Neural progenitor cell (in vitro differentiated cells): ENCODE data around the gene DGKD. TPM values are rescaled to one million over a fixed set of nuclear protein-coding genes. Genes with fewer than 3 reads are reported as not detected.

Experiments used
- DNase-seq: peaks from one replicate; pipeline ENCODE4 v3.0.0-alpha.2; 2016; ENCODE audit warnings: low spot score
- H2AFZ ChIP-seq: fragments of 200-600 bp; sonication (generic); replicated peaks from 2 replicates; pipeline ENCODE4 v1.6.1; 2016; ENCODE audit warnings: antibody characterized with exemption
- H3F3A ChIP-seq: fragments of 200-600 bp; sonication (generic); 2 replicates; pipeline ENCODE4 v1.6.1; 2016; ENCODE audit warnings: antibody characterized with exemption, low read depth
- H3K27ac ChIP-seq: fragments of 200-600 bp; sonication (generic); 2 replicates; pipeline ENCODE4 v1.5.1; 2016; ENCODE audit warnings: mild to moderate bottlenecking
- H3K27me3 ChIP-seq: fragments of 200-600 bp; sonication (generic); 2 replicates; pipeline ENCODE4 v1.6.1; 2016; ENCODE audit warnings: mild to moderate bottlenecking, moderate library complexity
- H3K36me3 ChIP-seq: fragments of 200-600 bp; sonication (generic); 2 replicates; pipeline ENCODE4 v1.5.1; 2016
- H3K4me1 ChIP-seq: fragments of 200-600 bp; sonication (generic); 2 replicates; pipeline ENCODE4 v1.6.1; 2016; ENCODE audit warnings: mixed run types
- H3K4me2 ChIP-seq: fragments of 200-600 bp; sonication (generic); 2 replicates; pipeline ENCODE4 v1.6.1; 2016
- H3K4me3 ChIP-seq: fragments of 200-600 bp; sonication (generic); 2 replicates; pipeline ENCODE4 v1.5.1; 2016
- H3K79me2 ChIP-seq: fragments of 200-600 bp; sonication (generic); 2 replicates; pipeline ENCODE4 v1.6.1; 2016; ENCODE audit warnings: low read depth
- H3K9ac ChIP-seq: fragments of 200-600 bp; sonication (generic); 2 replicates; pipeline ENCODE4 v1.6.1; 2016
- H3K9me3 ChIP-seq: fragments of 200-600 bp; sonication (generic); 2 replicates; pipeline ENCODE4 v1.5.1; 2016; ENCODE audit warnings: low read depth
- H4K20me1 ChIP-seq: fragments of 200-600 bp; sonication (generic); 2 replicates; pipeline ENCODE4 v1.6.1; 2016; ENCODE audit warnings: low read depth
- H3K27ac Mint-ChIP-seq: 3 replicates; pipeline ENCODE4 v1.8.0; 2021; ENCODE audit warnings: mixed read lengths
- H3K27me3 Mint-ChIP-seq: 2 replicates; pipeline ENCODE4 v1.8.0; 2022; ENCODE audit warnings: low read depth, mild to moderate bottlenecking, inconsistent platforms, moderate library complexity, mixed read lengths; ENCODE audit not compliant: insufficient read depth
- H3K36me3 Mint-ChIP-seq: 3 replicates; pipeline ENCODE4 v1.8.0; 2021; ENCODE audit warnings: mixed read lengths
- H3K4me1 Mint-ChIP-seq: 3 replicates; pipeline ENCODE4 v1.8.0; 2021; ENCODE audit warnings: mixed read lengths
- H3K4me3 Mint-ChIP-seq: 3 replicates; pipeline ENCODE4 v1.8.0; 2021; ENCODE audit warnings: mild to moderate bottlenecking, moderate library complexity, mixed read lengths
- H3K9me3 Mint-ChIP-seq: 3 replicates; pipeline ENCODE4 v1.8.0; 2020; ENCODE audit warnings: mixed read lengths
- CTCF ChIP-seq: fragments of 200-600 bp; sonication (generic); IDR thresholded peaks from 2 replicates; pipeline ENCODE4 v1.5.1; 2017; ENCODE audit warnings: antibody characterized with exemption, mild to moderate bottlenecking
- EZH2 ChIP-seq: fragments of 200-600 bp; sonication (generic); IDR thresholded peaks from 2 replicates; pipeline ENCODE4 v1.6.1; 2017; ENCODE audit warnings: antibody characterized with exemption, mild to moderate bottlenecking, moderate library complexity
- EZH2phosphoT487 ChIP-seq: fragments of 200-600 bp; sonication (generic); IDR thresholded peaks from 2 replicates; pipeline ENCODE4 v1.6.1; 2017; ENCODE audit warnings: antibody characterized with exemption
- total RNA-seq: library from RNA; depleted of rRNA; stranded (reverse); fragments of >200 nt; gene quantifications from 2 replicates; pipeline ENCODE4 v1.2.3, GENCODE V29; 2015; ENCODE audit warnings: low replicate concordance

The DGKD gene
- total RNA-seq, 1 donor from 2014 or later = 10.9 TPM

- TF ChIP-seq EZH2phosphoT487 = no peak
- TF ChIP-seq EZH2 = no peak
- TF ChIP-seq CTCF = no peak
- H3K4me3 Mint-ChIP-seq = no peak overlapping the region
Measured at GRCh38 chr2:233358335-233358734, 4.0 kb downstream of the DGKD start.

GRCh38 chr2:233358947-233359346 is 4.7 kb downstream of the DGKD start:
- peaks cover 7% of the 10 kb centered on the region for H3K27me3 Mint-ChIP-seq
- H3K9me3 ChIP-seq = no peaks in the 10 kb centered on the region
- peaks cover 4% of the 10 kb centered on the region for H3K9me3 Mint-ChIP-seq
- no peak overlapping the region for H3K27ac ChIP-seq
- no peaks in the 10 kb centered on the region for H3F3A ChIP-seq
- H3K9ac ChIP-seq = no peak overlapping the region
- H3K4me1 Mint-ChIP-seq = peaks cover 20% of the 10 kb centered on the region
- H3K4me1 ChIP-seq = no peaks in the 10 kb centered on the region
- H3K36me3 ChIP-seq = no peaks in the 10 kb centered on the region
- H3K4me2 ChIP-seq = no peak overlapping the region
- no peak overlapping the region for H3K4me3 Mint-ChIP-seq
- TF ChIP-seq EZH2phosphoT487 (no peak), CTCF (no peak), EZH2 (no peak)
- H3K27me3 ChIP-seq = peaks cover 20% of the 10 kb centered on the region
- H3K36me3 Mint-ChIP-seq = peaks cover 26% of the 10 kb centered on the region
- H2AFZ ChIP-seq = no peak overlapping the region
- H3K27ac Mint-ChIP-seq = no peak overlapping the region
- DNase-seq = no peak
- H4K20me1 ChIP-seq = peaks cover 21% of the 10 kb centered on the region
- peaks cover 18% of the 10 kb centered on the region for H3K79me2 ChIP-seq
- H3K4me3 ChIP-seq = no peak overlapping the region

More at GRCh38 chr2:233358335-233358734, 4.0 kb downstream of the DGKD start:
- Histone ChIP-seq H3K36me3 (no peaks in the 10 kb centered on the region), H2AFZ (no peak overlapping the region), H4K20me1 (peaks cover 21% of the 10 kb centered on the region), H3K4me2 (no peak overlapping the region), H3K9me3 (no peaks in the 10 kb centered on the region), H3K9ac (no peak overlapping the region), H3K27me3 (peaks cover 24% of the 10 kb centered on the region), H3K79me2 (peaks cover 18% of the 10 kb centered on the region), H3K27ac (no peak overlapping the region), H3K4me1 (no peaks in the 10 kb centered on the region), H3F3A (peaks cover 5% of the 10 kb centered on the region), H3K4me3 (no peak overlapping the region)
- peaks cover 27% of the 10 kb centered on the region for H3K4me1 Mint-ChIP-seq
- H3K9me3 Mint-ChIP-seq = peaks cover 2% of the 10 kb centered on the region
- no peak overlapping the region for H3K27ac Mint-ChIP-seq
- H3K36me3 Mint-ChIP-seq = peaks cover 25% of the 10 kb centered on the region
- DNase-seq = no peak
- peaks cover 8% of the 10 kb centered on the region for H3K27me3 Mint-ChIP-seq

- Histone ChIP-seq H3K4me1 (no peaks in the 10 kb centered on the region), H3K79me2 (peaks cover 18% of the 10 kb centered on the region), H2AFZ (no peak overlapping the region), H3F3A (no peaks in the 10 kb centered on the region), H3K27me3 (peaks cover 19% of the 10 kb centered on the region), H3K9me3 (no peaks in the 10 kb centered on the region), H3K9ac (no peak overlapping the region), H4K20me1 (peaks cover 21% of the 10 kb centered on the region), H3K4me3 (no peak overlapping the region), H3K27ac (no peak overlapping the region), H3K4me2 (no peak overlapping the region), H3K36me3 (no peaks in the 10 kb centered on the region)
- no peak overlapping the region for H3K4me3 Mint-ChIP-seq
- no peak overlapping the region for H3K27ac Mint-ChIP-seq
- peaks cover 24% of the 10 kb centered on the region for H3K36me3 Mint-ChIP-seq
- DNase-seq = no peak
- TF ChIP-seq EZH2phosphoT487 = no peak
- TF ChIP-seq CTCF = no peak
- no peak for TF ChIP-seq EZH2
- H3K27me3 Mint-ChIP-seq = peaks cover 6% of the 10 kb centered on the region
- peaks cover 19% of the 10 kb centered on the region for H3K4me1 Mint-ChIP-seq
- peaks cover 4% of the 10 kb centered on the region for H3K9me3 Mint-ChIP-seq
Measured at GRCh38 chr2:233359823-233360222, 5.5 kb downstream of the DGKD start.
